RPMI8226 (cell line): ENCODE measurements around the gene TMEM233.

Experiments used
- DNase-seq: peaks from one replicate; pipeline ENCODE4 v3.0.0-alpha.2; 2015

Gene TMEM233

DNA sequence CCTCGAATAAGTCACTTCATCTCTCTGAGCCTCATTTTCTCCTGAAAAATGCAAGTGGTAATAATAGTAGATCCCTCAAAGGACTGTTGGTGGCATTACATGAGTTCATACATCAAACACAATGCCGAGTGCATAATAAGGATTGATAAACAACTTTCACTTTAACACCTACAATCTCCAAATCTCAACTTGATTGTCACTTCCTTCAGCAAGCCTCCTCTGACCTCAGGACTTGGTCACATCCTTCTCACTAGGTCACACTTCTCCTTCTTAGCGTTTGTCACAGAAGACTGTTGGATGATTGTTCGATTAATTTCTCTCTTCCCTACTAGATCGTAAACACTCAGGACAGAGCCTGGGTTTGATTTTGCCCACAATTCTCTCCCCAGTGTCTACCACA is 66.5 kb downstream of the TMEM233 start:
- no peak for DNase-seq

DNA sequence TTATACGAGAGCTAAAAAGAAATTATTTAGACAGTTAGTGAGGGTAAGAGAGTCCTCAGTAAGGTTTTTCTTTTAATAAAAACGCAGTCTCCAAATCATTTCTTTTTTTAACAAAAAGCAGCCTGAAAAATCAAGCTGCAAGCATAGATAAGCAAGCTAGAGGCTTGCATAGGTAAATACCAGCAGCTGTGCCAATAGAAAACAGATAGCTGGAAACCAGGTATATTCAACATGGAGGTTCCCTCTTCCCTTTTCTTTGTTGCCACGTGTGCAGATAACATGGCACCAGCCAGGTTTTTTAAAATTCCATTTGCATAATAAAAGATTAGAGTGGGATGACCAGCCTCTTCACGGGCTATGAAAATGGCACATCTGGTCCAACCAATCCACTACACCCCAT is 68.3 kb downstream of the TMEM233 start:
- DNase-seq, result no peak

DNA sequence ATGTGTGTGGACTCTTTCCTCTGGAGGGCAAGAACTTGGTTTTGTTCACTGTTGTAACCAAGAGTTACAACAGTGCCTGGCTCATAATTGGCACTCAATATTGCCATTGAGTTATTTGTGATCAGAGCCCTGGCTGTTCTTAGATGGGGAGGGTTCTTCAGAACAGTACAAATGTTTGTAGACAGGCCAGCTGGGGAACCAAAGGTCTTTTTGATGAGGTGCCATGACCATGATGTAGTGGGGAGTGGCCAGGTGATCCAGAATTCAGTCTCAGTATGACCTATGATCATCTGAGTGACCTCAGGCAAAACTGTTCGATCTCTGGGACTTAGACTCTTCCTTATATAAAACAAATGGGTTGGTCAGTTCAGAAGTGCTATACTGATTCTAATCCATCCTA is 71.1 kb downstream of the TMEM233 start:
- DNase-seq, result no peak

DNA sequence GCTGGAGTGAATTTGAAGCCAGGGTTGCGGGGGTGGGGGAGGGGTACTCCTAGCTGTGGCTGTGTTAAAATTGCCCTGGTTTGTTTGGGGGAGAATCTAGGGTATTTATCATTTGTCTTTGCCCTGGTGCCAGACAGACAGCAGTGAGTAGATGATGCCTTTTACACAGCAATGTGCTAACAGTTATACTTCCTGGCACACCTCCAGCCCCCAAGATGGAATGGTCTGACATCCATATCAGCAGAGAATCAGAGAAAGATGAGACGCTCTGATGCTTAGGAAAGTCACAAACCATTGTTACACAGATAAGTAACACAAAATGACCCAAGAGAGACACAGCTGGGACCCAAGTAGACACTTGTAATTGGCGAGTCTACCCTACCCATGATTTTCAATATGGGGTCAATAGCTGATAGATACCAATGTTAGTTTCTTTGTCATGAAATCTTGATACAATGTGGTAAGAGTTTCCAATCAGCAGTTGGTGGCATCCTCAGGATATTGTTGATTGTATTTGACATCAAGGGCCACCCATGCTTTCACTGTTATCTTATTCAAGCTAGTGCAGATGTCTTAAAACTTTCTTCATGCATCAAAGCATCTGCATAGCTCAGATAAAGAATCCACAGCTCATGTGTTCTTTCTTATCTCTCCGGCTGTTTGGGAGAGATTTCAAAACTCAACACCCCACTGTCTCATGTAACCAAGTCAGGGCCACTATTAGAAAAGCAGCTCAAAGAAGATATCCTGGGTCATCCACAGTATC is 71.8 kb downstream of the TMEM233 start:
- no peak for DNase-seq

DNA sequence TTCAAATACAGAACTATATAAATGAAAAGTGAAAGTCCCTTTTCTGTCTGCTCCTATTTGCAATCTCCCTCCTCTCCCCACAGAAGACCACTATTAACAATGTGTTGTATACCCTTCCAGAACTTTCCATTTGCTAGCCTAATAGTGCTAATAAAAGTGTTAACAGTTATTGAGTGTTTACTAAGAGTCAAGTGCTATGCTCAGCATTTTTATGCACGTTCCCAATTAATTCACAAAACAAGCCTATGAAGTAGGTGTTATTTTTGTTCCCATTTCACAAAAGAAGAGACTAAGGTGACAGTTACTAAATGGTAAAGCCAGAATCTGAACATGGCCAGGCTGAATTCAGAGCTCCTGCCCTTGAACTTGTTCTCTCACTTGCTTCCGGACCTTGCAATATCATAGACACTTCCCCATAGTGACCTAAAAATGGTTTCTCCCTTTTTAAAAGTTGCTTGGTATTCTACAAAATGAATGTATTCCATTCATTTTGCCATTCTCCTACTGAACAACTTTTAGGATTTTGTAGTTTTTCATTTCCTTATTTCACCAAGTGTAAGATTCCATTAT is 72.7 kb downstream of the TMEM233 start:
- no peak for DNase-seq

DNA sequence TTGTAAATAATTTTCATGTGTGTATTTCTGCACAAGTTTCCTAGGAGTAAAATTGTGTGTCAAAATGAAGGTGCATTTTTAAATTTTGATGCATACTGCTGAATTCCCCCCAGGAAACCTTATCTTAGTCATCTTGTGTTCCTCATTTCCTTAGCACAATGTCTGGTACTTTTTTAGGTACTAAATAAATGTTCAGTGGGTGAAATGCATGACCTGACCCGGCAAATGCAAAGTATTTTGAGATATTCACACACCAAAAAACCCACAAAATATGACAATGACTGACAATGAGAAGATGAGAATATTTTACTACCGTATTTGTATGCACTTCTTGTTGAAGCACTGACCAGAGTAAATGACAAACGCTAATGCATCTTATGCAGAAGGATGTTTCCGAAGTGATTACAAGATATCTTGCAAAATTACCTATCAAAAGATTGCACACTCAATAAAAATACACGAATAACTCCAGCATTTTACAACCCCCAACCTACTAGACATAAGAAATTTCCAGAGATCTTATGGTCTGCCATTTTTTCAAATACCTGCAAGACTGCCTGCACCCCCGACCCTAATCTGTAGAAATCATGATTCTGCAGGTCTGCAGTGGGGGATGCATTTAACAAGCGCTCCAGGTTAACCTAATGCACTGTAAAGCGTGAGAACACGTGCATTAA is 73.5 kb downstream of the TMEM233 start:
- DNase-seq, result no peak

DNA sequence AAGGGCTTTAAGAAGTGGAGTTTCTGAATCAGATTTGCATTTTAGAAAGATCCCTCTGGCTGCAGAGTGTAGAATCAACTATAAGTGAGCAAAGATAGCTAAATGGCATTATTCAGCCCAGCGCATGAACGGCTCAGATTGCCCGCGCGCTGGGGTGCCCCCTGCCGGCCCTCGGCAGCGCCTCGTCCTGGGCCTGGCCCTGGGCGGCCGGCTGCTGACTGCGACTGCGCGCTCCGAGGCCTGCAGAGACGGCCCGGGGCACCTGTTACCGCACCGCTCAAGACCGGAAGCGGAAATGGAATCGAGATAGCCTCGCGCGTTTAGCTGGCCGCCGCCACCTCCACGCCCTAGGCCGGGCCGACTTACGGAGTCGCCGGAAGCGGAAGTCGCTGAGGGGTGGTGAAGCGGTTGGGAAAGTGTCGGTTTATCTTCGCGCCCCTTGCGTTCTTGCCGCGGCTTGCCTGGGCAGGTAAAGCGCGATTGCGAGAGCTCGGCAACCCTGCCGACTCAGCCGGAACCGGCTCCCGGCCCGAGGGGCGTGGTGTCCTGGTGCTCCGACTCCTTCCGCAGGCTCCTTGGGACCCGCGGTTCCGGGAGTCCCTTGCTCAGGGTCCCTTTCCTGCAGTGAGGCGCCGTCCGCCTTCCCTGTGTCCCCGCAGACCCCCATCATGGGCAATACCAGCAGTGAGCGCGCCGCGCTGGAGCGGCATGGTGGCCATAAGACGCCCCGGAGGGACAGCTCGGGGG is 74.2 kb downstream of the TMEM233 start, which contains the start of gene PRKAB1:
Gene PRKAB1, plus strand, starts transcription at position 557 of the 747 bp plus-strand sequence. Its CDS starts 112 bp downstream, at position 669.
- DNase-seq, result peak; percentile 99

DNA sequence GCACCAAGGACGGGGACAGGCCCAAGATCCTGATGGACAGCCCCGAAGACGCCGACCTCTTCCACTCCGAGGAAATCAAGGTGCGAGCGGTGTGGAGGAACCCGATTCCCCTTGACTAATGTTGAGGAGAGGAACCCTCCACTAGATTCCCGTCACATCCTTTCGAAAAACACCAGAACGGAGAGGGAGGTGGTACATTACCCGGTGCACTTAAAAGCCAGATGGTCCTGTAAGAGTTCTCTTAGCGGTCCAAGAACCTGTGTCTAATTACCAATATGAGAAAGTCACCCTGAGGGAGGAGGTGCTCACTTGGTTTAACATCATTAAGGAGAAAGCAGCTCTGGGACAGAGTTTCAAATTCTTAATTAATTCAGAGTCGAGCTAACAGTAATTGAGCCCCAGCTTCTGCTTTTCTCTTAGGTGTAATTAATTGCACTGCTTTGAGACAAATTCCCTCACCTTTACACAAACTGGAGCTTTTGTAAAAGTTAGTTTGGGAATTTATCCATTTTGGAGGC is 74.8 kb downstream of the TMEM233 start:
- no peak for DNase-seq

DNA sequence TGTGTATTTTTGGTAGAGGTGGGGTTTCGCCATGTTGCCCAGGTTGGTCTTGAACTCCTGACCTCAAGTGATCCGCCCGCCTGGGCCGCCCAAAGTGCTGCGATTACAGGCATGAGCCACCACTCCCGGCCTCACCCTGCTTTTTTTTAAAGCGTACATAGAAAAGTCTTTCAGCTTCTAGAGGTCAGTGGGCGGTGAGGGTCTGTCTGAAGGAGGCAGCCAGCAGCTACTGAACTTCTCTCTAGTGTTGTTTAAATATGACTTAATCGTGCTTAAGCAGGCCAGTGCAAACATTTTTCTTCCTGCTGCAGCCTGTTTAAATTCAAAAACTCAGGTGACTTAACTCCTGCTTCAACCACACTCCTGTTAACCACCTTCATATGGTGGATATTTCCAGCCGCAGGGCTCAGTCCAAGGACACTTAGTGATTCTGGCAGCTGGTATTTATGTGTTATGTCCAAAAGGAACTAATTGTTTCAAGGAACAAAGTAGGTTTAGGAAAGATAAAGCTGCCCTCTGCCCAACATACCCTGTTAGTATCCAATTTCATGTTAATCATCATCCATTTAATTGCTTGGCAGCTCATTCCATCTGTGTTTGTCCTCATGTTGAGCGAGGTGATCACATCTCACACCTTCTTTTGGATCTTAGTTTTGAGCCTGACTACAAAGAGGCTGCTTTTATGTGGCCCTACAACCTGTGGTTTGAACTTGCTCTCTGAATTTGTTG is 76.3 kb downstream of the TMEM233 start:
- no peak for DNase-seq

DNA sequence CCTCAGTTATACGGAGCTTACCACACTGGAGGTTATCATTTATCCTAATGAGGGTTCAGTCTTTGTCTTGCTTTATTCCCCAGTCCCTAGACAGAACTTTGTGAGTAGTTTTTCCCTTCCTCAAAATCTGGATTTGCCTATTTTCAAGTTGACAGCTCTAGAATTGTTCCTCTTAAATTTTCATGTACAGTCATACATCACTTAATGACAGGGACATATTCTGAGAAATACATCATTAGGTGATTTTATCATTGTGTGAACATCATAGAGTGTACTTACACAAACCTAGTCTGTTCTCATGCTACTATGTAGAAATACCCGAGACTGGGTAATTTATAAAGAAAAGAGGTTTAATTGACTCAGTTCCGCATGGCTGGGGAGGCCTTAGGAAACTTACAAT is 77.5 kb downstream of the TMEM233 start:
- DNase-seq, result no peak

DNA sequence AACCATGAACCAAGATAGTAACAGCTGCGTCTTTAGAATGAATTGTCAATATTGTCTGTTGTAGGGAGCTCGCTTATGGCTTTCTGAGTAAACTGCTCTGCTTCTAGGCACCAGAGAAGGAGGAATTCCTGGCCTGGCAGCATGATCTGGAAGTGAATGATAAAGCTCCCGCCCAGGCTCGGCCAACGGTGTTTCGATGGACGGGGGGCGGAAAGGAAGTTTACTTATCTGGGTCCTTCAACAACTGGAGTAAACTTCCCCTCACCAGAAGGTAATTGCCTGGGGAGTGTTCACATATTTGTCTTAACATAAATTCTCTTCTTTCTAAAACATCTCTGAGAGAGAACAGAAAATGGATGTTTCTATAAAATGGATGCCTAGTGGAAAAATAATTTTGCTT is 78.6 kb downstream of the TMEM233 start:
- no peak for DNase-seq

DNA sequence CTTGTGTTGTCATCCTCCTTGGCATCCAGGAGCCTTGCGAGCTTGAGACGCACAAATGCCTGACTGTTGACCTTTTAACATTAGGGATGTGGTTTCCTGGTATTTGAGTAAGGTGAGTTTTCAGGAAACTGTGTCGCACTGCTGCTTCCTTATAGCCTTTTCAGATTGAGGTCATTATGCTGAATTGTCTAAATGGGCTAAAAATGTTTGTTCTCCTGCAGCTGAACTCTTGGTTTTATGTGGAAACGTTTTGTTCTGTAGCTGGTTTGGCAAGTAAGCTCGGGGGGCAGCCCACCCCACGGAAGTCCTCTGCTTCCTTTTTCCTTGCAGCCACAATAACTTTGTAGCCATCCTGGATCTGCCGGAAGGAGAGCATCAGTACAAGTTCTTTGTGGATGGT is 80.1 kb downstream of the TMEM233 start:
- no peak for DNase-seq

DNA sequence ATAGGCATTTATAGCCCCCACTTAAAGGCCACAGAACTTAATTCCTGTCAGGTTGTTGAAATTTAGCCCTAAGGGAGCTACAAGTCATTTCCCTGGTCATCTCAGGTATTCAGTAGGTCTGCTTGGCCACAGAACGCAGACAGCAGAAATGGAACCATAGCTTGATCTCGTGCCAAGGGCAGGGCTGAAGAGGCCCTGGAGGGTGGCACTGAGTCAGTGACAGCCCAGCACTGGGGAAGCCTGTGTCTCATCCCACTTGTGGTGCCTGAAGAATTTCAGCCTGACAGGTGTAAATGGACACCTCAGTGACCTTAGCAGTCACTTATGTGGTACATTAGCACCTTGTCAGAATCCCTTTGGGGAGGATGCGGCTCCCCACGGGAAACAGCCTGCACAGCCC is 81.0 kb downstream of the TMEM233 start:
- no peak for DNase-seq

DNA sequence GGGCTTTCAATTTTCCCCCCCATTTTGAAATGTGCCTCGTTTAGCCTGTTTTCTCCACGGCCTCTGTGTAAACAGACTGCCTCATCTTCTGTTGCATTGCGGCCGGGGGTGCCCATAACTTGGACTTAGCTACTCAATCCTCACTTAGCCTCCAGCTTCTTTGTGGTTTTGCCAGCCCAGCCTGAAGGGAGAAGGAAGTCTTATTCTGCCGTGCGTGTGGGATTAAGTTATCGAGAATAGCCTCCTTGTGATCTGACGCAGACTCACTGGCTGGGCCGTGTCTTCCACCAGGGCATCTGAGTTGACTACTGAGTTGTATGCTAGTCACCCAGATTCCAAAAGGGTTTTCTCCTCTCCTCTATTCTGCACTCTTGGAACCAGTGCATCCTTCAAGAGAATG is 82.4 kb downstream of the TMEM233 start:
- no peak for DNase-seq

DNA sequence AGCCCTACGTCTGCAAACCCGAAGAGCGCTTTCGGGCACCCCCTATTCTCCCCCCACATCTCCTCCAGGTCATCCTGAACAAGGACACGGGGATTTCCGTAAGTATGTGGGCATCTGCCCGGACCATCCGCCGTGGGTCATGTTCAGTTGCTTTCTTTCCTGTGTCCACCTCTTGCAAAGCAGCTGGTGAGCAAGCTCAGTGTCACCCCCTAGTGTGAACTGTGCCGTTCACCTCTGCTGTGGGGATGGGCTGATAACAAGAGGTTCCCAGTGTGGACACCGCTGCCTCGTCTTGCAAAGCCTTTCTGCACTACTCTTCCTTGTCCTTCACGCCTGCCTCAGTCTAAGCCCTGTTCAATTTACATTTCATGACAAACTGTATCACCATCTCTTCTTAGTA is 83.0 kb downstream of the TMEM233 start:
- no peak for DNase-seq

DNA sequence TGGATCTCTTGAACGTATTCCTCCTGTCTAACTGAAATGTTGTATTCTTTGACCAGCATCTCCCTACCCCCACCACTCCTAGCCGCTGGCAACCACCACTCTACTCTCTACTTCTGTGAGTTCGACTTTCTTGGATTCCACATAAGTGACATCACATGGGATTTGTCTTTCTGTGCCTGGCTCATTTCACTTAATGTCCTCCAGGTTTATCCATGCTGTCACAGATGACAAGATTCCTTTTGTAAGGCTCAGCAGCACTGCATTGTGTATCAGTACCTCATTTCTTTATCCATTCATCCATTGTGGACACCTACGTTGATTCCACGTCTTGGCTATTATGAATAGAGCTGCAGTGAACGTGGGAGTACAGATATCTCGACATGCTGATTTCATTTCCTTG is 84.9 kb downstream of the TMEM233 start:
- DNase-seq, result no peak

DNA sequence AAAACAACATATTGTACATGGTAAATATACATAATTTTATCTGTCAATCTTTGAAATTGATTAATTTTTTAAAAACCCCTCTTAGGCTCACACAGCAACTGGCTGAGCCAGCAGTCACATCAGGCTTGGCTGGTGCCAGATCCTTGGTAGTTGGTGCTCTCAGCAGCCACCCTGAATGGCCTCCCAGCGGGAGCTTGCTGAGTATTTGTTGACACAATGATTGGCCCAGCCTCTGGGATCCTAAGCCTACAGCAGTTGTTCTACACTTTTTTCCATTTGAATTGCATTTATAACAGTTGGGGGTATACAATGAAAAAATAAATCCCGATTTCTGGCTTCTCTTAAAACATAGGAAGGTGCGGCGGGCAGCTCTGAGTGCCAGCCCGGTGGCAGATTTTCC is 85.5 kb downstream of the TMEM233 start:
- no peak for DNase-seq

DNA sequence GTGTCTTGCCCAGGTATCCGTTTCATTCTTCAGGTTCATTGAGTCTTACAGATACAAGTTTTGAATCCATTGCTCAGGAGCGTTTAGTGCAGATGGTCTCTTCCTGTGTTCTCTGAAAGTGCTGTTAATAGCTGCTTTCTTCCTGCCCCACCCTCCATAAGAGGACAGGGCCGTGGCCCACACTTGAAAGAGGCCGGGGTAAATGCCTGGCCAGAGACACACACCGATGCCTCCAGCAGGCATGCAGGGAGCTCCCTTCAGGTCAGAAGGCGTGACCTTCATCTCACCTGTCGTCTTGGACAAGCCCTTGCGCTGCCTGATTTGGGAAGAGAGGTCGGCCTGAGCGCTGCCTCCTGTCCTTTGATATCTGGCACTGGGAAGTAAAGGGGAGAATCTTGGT is 85.9 kb downstream of the TMEM233 start:
- no peak for DNase-seq

DNA sequence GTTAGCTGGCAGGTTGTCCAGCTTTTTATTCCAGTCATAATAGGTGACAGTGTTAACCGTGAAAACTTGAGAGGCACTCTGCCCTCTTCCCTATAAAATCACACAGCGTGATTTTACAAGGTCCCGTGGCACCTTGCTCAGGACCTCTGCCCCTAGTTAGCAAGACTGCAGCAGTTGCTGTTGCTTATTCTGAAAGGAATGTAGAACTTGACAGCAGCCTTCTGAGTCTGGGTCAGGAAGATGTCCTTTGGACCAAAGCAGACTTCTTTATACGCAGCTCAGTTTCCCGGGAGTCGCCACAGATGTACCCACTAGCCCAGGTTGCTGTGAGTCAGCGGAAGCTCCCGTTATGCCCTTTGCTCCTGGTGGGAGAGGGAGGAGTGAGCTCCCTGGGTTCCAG is 87.5 kb downstream of the TMEM233 start:
- no peak for DNase-seq

DNA sequence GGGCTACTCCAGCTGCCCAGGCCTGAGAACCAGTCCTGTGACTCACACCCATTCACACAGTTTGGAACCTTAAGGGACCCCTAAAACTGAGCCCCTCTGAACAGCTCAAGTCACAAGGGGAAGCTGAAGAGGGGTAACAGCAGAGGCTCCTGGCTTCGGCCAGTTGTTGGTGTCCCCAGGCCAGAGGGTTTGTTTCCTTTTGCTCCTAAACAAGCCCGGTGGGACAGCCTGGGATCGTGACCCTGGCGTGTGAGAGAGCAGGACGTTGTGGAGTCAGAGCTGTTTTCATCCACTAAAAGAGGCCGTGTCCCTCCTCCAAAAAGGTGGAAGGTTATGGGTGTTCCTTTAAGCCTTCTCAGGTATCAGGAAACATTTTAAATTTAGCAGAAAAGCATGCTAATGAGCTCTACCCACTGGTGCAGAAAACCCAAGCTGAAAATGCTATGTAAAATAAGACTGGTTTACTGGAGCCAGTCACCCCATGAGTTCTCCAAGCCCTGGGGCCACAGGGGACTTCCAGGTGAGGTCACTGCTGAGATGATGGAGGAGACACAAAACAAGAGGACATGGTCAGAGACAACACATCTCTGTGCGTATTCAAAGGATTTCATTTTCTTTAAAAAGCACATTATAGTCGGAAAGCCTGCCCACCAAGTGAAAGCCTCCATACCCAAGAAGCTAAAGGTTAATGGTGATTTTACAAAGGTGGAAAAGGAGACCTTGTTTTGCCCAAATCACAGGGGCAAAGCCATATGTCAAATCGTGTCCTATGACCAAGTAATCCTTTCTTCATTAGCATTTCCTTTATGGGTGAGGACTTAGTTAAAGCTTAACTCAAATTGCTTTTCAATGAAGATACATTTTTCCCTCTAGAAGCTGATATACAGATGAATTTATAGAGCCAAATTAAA is 88.4 kb downstream of the TMEM233 start:
- no peak for DNase-seq

DNA sequence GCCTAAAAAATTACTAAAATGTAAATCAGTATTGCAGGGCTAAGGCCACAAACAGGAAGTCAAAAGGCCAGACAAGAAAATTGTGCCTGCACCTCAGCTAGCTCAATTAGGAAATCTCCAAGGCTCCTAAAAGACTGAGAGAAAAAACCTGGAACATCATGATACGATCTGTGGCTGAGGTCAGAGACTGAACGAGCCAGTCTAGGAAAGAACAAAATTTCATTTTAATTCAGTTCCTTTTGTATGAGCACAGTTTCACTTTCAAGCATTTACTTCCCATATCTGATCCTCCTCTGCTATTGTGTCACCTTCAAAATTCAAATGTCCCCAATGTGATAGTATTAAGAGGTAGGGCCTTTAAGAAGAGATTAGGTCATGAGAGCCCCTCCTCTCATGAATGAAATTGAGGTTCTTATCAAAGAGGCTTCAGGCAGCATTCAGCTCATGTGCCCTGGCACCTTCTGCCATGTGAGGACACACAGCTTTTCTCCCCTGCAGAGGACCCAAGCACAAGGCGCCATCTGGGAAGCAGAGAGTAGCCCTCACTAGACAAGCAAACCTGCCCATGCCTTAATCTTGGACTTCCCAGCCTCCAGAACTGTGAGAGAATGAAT is 89.2 kb downstream of the TMEM233 start:
- no peak for DNase-seq
